ENCODE measurements around the gene PDGFRB.

DNA sequence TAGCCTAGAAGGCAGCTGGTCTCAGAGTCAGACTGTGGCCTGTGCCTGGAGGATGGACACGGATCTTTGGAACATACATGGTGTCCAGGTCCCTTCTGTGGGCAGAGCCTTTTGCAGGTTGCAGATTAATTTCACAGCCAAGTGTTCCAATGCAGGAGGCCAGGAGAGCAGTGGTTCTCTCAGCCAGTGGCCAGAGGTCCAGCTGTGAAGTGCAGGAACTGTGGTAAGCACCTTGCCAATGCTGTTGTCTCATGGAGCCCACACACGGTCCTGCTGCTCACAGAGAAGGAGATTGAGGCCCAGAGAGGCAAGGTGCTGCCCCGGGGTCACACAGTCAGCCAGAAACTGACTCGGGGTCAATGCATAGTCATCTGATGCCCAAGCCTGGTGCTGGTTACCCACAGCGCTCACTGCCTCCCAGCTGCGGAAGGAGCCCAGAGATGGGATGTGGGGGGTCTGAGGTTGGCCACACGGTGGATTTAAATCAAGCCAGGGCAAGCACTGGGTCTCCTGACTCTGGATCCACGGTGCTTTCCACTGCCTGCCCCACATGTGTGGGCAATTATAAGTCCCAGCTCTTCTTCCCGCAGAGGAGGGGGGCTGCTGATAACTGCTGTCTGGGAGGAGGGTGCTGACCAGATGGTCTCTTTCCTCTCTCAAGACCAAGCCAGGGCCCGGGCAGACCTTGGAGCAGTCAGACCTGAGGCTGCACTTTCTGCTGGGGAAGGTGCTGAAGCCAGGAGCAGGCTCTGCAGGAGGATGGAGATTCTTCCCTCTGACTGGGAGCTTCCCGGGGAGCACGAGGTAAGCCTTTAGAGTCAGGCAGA is 2.8 kb downstream of the PDGFRB start:
- TF ChIP-seq CTCF (IDR thresholded peaks at IDR 0.05): no peak
- TF ChIP-seq POLR2A (IDR thresholded peaks at IDR 0.05): no peak

All from right lobe of liver (tissue), 4 donors.